NCI-H2171 (cell line): Measurements from ENCODE around the gene VILL.
"Not testable (repeated sequence)": the region's sequence is repeated elsewhere in the genome, so short reads cannot be mapped to it uniquely, and the experiment has no call there.

Source experiments
- DNase-seq: peaks from one replicate; lab custom pipeline; 2025; lab: John Stamatoyannopoulos, UW

Gene VILL

GRCh38 chr3:37986479-37987314 lies 3.9 kb upstream of the VILL start:
- DNase-seq = no peak

- DNase-seq = no peak
Observed at GRCh38 chr3:37987315-37987697, 3.3 kb upstream of the VILL start.

- DNase-seq = no peak
Observed at GRCh38 chr3:37987751-37988179, 2.8 kb upstream of the VILL start.

GRCh38 chr3:37988376-37988775 lies 2.2 kb upstream of the VILL start:
- not testable (repeated sequence) for DNase-seq

- DNase-seq = no peak
Observed at GRCh38 chr3:37988931-37989525, 1.6 kb upstream of the VILL start.

GRCh38 chr3:37989821-37990480 lies 635 bp upstream of the VILL start:
- no peak for DNase-seq

GRCh38 chr3:37991109-37991508 lies 523 bp downstream of the VILL start:
- no peak for DNase-seq

- DNase-seq = no peak
Observed at GRCh38 chr3:37991823-37992222, 1.2 kb downstream of the VILL start.

GRCh38 chr3:37992271-37993066 lies 1.9 kb downstream of the VILL start:
- no peak for DNase-seq

DNA sequence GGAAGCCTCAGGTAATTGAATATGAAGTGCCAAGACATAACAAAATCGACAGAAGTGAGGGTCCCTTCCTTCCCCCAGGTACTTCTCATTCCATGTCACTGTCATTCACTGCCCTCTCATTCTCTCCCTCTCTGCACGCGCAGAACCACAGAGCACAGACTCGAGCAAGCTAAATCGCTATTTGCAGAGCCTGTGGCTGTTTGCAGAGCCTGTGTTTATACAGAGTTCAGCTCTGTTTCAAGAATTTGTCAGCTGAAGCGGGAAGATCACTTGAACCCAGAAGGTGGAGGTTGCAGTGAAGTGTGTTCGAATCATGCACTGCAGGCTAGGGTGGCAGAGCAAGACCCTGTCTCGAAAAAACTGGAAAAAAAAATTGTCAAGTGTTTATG lies 2.5 kb downstream of the VILL start:
- no peak for DNase-seq

- no peak for DNase-seq
Observed at GRCh38 chr3:37993460-37993819, 2.9 kb downstream of the VILL start.

GRCh38 chr3:37993820-37994638 lies 3.4 kb downstream of the VILL start:
- no peak for DNase-seq

- no peak for DNase-seq
Observed at GRCh38 chr3:37994639-37994972, 4.0 kb downstream of the VILL start.

DNA sequence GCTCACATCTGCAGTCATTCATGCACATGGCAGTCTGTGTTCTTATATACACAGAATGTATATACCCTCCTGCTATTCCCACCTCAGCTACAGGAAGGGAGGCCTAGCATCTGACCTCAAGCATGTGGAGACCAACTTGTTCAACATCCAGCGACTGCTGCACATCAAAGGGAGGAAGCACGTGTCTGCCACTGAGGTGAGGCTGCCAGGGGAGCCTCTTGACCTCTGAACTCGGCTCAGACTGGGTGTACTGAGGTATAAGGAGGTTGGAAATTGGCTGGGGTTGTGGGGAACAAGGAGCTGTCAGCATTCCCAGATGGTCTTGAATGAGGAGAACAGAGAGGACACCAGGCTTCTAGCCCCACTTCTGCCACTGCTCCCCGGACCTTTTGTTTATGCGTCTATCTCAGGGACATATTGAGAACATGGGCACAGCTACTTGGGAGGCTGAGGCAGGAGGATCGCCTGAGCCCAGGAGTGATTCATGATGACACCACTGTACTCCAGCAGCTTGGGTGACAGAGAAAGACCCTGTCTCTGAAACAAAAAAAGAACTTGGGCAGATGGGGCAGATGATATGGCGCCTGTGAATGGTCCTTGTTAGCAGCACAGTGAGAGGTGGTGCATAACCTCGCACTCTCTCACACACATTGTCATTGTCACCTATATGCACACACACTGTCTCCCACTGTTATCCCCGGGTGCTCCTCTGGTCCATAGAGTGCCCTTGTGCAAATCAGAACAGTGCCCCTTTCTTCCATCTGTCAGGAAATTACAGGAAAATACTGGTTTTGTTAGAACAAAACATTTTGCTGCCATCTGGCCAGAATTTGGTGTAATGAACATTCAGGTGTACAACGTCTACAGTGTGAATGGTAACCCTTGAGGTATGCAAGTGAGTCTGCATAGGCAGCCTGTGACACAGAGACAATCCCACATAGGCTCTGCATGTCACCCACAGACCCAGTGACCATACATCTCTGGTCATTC lies 5.4 kb downstream of the VILL start:
- no peak for DNase-seq

DNA sequence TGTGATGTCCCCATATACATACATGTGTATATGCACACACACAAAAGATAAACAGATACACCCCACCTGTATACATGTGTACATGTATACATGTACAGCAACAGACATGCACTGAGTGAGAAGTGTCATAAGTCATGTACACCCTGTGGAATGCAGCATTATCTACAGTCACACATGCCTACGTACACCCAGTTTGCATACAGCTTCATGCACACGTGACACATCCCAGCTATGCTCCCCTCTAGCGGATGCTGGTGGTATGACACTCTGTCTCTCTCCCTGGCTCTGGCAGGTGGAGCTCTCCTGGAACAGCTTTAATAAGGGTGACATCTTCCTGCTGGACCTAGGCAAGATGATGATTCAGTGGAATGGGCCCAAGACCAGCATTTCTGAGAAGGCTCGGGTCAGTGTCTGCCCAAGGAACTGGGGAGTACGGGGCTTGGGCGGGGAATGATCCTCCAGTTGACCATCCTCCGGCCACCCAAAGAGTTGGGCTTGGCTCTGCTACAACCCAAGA lies 6.3 kb downstream of the VILL start:
- DNase-seq = no peak

DNA sequence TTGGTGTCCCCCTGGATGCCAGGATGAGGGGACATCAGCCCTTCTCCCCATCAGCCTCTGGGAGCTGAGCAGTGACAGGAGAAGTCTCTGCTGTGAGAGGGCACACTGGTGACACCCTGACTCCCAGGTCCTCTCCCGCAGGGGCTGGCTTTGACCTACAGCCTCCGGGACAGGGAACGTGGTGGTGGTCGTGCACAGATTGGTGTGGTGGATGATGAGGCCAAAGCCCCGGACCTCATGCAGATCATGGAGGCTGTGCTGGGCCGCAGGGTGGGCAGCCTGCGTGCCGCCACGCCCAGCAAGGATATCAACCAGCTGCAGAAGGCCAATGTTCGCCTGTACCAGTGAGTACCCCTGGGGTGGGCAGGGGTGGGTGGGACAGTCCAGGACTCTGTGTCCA lies 6.8 kb downstream of the VILL start:
- DNase-seq = no peak

GRCh38 chr3:37997791-37998370 lies 7.3 kb downstream of the VILL start:
- DNase-seq = no peak

DNA sequence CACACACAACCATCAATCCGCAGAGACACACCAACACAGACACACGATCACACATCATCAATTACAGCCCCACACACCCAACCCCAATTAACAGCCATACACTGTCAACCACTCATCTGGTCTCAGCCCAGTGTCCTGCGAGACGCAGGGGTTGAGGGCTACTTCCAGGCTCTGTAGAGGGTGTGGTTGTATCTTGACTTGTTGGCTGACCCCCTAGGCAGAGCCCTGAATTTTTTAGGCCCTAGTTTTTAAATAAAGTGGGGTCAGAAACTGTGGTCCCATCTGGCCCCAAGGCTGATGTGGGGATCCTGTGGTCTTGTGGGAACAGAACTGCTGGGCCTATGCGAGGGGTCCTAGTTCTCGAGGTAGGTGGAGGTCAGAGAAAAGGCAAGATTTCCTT lies 9.2 kb downstream of the VILL start:
- no peak for DNase-seq

GRCh38 chr3:38000242-38000916 lies 9.8 kb downstream of the VILL start:
- DNase-seq = no peak
